Measurements from ENCODE around the gene EPSTI1.
"Not testable (repeated sequence)": the region's sequence is repeated elsewhere in the genome, so short reads cannot be mapped to it uniquely, and the experiment has no call there.

The EPSTI1 gene

GRCh38 chr13:42891591-42891990, 100.5 kb downstream of the EPSTI1 start:
- DNase-seq, result no peak

DNA sequence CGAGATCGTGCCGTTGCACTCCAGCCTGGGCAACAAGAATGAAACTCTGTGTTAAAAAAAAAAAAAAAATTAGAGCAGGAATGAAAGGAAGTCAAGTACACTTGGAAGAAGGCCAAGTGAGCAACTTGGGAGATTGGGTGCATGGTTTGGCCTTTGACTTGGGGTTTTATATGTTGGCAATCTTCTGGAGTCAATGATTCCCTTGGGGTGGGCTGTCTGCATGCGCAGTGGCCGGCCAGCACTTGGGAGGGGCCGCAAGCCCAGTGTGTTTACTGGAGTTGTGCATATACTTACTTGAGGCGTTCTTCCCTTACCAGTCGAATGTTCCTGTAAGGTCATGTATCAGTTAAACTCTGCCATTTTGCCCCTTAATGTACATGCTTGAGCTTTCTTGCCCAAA, 106.7 kb downstream of the EPSTI1 start:
- no peak for DNase-seq

DNA sequence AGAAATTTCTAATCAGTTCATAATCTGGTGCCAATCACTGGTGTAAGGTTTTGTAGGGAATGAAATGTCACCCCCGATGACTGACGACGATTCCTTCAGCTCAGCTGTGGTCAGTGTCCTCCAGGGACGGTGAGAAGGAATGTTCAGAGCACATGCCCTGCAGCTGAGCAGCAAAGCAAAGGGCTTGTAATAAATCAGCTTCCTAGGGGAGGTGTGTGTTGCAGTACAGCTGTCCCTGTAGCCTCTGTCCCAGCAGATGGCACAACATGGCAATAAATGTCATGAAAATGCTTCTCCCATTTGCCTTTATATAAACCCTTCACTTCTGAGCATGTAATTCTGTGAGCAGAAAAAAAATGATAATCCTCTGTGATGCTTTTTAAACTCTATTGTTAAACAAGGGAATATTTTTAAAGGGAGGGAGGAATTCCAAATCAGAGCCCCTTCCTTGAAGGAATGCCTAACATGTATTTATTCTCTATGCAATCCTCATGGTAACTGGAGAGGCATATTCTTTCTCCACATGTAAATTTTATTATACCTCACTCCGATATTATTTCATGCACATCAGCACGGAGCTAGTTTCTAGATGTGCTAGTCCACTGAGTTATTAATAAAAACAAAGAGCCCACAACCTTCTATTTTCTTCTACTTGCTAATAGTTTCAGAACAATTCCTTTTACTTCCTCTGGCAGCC, 108.1 kb downstream of the EPSTI1 start:
- no peak for DNase-seq

- no peak for DNase-seq
Measured at GRCh38 chr13:42883142-42883541, 108.9 kb downstream of the EPSTI1 start.

DNA sequence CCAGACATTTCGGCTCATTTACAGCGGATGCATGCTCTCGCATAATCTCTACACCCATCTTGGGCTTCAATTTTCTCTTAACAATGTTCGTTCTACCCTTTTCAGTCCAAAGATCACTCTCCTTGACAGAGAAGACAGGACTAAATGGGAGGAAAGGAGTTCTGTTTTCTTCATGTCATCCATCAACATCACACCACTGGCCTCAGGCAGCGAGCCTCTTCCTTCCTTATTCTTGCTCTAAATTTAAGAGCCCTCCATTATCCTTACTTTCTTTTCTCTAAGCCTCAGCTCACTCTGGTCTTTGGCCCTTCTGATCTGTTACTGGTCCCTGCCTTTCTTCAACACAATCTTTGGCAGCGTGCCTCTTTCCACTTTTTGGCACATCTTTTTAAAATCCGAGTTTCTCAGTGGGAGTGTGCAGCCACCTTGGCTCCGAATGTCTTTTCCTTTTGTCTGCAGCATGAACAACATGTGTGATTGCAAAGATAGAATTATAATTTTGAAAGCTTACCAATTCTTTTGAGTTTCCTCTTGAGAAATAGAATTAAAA, 111.9 kb downstream of the EPSTI1 start:
- DNase-seq, result no peak

DNA sequence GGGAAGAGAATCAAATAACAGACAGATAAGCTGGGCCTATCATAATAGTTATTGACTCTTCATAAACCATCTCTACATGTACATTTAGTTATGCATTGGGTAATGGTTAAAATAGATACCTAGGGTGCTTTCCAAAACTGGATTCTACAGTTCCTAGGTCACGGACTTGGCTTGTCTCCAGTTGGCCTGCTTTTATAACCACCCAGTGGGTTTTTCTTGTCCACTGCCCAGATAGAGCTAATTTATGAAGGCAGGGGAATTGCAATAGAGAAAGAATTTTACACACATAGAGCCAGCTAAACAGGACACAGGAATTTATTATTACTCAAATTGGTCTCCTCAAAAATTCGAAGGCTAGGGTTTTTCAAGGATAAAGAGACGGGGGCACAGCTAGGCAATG, 113.3 kb downstream of the EPSTI1 start:
- no peak for DNase-seq

DNA sequence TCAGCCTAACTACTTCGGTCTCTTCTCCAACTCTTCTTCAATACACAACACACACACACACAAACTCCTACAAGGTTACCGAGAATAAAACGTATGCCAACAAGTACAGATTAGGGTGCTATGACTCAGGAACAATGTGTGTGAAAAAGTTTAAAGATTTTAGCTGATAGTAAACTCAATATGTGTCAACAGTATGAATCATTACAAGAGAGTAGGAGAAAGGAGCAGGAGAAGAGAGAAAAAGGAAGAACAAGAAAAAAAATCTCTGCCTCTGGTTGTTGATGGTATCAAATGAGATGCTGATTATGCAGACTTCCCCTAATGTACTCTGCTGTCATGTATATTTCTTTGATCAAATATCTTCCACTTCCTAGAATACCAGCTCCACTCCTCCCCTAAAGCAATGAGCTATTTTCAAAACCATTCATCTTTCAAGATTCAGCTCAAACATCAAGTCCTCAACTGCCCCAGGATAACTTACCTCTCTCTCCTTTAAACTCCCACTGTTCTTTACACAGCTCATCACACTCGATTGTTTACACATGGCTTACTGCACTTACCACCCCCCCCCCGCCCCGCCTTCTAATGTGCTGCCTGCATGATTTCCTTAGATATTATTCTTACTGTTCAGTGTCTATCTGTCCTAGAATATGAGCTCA, 115.0 kb downstream of the EPSTI1 start:
- no peak for DNase-seq

DNA sequence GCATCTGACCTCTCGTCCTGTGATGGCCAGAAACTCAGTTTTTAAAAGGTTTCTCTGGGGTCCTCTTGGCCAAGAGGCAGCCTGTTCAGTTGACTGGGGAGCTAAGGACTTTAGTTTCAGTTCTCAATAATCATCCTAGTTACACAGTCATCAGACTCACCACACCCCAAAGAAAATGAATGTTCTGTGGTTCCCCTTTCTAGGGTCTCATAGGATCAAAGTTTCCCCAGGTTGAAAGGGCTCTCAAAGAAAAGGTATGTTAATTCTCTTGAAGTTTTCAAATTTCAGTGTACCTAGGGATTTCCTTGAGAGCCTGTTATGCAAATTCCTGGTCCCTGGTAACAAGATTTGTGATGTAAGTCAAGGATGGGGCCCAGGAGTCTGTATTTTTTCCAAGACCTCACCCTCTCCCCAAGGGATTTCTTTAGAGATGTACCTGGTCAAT, 115.7 kb downstream of the EPSTI1 start:
- no peak for DNase-seq

DNA sequence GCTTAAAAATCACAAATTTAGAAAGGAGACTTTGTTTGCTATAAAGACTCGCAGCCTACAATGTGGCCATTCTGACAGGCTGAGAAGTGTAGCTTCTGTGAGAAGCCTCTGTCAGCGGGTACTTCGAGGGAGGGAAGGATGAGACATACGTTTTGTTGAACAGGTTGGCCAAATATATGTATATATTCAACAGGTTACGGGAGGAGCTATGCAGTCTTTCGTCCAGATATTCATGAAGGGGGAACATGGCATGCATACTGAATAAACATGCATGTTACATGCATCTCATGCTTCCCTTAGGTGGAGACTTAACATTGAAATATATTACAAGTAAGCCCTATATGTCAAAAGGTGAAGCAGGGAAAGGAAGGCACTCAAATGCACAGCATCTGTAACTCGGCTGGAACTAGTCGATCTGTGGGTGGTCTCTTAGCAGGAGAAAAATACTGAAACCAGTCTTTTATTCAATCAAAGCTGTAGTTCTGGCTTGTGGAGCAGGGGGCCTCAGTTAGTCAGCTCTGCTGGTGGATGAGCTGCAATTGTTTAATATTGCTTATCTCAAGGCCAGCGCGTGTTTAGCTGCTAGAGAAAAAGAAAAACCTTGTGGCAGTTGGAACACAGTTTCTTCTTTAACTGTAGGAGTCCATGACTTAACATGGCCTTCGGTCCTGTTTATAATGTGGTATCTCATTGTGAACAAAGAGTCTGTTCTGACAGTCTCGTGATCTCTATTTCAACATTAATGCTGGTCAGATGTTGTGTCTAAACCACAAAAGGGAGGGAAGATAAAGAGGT, 116.4 kb downstream of the EPSTI1 start:
- DNase-seq, result no peak

- DNase-seq, result no peak
Measured at GRCh38 chr13:42874221-42874620, 117.8 kb downstream of the EPSTI1 start.

DNA sequence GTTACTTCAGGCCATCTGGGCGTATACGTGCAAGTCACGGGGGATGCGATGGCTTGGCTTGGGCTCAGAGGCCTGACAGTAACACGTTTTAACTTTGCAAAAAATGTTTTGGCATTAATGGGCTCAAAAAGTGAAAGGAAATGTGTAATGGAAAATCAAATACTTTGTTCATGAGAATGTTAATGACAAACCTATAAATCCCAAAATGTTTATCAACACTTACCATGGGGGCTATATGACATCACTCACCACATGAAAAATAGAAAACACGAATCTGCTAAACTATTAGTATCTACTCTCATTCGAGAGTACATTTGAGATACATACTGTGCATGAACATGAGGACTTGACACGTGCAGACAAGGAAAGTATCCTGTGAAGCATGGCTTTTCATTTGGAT, 119.0 kb downstream of the EPSTI1 start:
- DNase-seq, result no peak

DNA sequence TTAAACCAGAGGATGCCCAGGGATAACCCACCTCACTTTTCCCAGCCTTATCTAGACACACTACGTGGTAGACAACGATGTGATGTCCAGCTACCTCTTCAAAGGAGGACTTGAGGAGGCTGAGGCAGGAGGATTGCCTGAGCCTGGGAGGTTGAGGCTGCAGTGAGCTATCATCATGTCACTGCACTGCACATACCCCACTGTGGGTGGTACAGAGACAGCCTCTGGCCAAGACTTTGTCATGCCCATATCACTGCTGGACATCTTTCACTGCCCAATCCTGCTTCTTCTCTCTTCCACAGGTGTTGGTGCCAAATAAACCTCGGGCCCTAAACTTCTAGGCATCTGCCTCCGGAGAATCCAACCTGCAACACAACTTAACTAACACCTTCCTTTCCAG, 124.8 kb downstream of the EPSTI1 start:
- no peak for DNase-seq

DNA sequence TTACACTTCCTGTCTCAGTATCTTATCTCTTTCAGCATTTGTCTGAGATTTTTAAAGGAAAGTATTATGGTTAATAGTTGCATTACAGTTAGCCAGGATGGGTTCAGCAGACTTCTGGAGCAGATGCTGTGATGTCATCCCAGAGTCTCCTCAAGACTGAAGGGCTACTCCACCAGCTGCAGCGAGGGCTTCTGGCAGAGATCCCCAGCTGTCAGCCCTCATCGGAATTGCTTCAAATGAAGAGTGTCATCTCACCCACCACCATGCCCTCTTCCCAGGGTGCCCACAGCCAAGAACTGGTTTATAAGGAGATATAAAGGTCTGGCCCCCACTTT, 126.3 kb downstream of the EPSTI1 start:
- DNase-seq, result no peak

DNA sequence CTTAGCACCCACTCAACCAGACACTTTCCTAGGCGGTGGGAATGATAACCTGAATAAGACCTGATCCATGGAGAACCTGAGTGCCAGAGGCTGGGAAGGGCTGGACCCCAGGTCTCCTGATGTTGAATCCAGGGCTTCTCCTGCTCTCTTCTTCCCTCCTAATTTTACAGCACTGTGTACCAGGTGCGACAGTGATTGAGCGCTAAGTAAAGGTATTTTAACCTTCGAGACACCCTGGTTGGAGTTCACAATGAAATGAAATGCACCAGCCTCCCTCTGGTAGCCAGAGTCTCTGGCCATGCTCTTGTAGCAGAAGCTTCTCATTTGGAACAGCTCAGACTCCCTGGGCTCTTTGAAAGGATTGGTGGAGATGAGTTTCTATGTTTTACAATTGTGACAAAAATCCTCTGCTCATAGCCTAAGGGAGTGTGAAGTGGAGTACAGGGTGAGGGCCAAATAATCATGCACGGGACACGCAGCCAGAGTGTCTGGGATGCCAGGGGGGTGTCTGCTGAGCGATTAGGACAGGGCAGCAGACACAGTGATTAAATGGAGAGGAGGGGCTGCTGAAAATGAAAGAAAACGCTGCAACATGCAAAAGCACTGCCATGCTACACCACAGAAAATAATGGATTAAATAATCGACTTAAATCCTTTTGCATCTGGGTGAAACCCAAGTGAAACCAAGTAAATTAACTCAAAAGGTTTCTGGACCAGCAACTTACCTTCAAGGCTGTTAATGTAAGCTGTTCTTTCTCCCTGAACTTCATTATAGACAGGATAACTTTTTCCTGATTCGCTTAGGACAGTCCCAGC, 126.9 kb downstream of the EPSTI1 start:
- DNase-seq, result no peak

DNA sequence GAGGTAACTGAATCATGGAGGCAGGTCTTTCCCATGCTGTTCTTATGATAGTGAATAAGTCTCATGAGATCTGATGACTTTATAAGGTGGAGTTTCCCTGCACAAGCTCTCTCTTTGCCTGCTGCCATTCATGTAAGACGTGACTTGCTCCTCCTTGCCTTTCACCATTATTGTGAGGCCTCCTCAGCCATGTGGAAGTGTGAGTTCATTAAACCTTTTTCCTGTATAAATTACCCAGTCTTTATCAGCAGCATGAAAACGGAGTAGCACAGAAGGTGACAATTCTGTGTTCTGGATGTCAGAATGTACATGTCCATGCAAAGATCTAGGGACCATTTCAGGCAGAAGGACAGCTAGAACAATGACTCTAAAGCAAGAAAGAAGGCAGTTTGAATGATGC, 129.7 kb downstream of the EPSTI1 start:
- not testable (repeated sequence) for DNase-seq

DNA sequence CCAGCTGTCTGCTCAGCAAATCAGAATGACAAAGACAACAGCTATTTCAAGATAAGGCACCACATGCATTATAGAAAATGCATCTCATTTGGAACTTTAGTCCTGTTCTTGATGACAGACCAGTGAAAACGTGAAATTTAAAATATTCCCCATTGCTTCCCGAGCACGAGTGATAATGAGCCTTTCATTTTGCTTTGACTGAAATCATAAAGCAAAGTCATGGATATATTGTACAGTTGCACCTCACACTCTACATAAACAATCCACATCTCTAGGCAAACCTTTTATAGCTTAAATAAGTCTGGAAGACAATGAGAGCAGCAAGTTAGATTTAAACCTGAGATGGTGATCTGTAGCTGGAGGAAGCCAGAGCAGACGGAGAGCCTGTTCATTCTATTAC, 131.6 kb downstream of the EPSTI1 start:
- no peak for DNase-seq

GRCh38 chr13:42859760-42860159, 132.3 kb downstream of the EPSTI1 start:
- DNase-seq, result no peak

GRCh38 chr13:42855410-42855809, 136.6 kb downstream of the EPSTI1 start:
- DNase-seq, result no peak

GRCh38 chr13:42852136-42852535, 139.9 kb downstream of the EPSTI1 start:
- DNase-seq, result no peak

DNA sequence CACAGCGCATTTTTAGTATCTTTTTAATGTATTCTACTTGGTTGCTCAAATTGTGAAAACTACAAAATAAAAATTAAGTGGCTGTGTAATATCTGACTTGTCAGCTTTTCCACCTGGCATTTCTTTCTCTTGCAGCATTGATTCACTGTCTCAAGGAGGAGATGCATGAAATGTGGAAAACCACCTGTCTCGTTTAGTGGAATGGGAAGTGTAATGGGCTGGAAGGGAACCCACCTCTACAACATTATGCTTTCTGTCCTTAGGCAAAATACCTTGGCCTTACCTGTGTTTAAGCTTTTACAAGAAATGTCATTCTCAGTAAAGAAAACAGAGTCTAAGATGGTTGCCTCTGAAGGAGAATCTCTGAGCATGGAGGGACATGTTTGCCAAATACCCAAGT, 142.8 kb downstream of the EPSTI1 start:
- no peak for DNase-seq

GRCh38 chr13:42847891-42848663, 144.0 kb downstream of the EPSTI1 start:
- no peak for DNase-seq

Measured in CD4-positive, alpha-beta T cell treated with Interleukin-10 for 1 hour (primary cell).